GM23338 (cell line): ENCODE results near the gene APCDD1L. TPM values are rescaled to one million over a fixed set of nuclear protein-coding genes. Genes with fewer than 3 reads are reported as not detected.
A peak's percentile ranks its signal among the peaks of the same experiment; 100 is the strongest.

ENCODE experiments used
- ATAC-seq: fragments of 200-7000 bp; cut with Tn5 transposase; 3 replicates; pipeline ENCODE4 v1.9.1; 2020
- DNase-seq: peaks from one replicate; pipeline ENCODE4 v3.0.0-alpha.2; 2015; ENCODE audit warnings: low spot score
- H2AFZ ChIP-seq: fragments of 200-600 bp; sonication (generic); 2 replicates; pipeline ENCODE4 v1.8.0; 2016; ENCODE audit warnings: antibody characterized with exemption, mild to moderate bottlenecking, moderate library complexity
- H3F3A ChIP-seq: fragments of 200-600 bp; sonication (generic); replicated peaks from 2 replicates; pipeline ENCODE4 v1.8.0; 2017; ENCODE audit warnings: antibody characterized with exemption, mixed run types, low read depth
- H3K27ac ChIP-seq: fragments of 200-600 bp; sonication (generic); 2 replicates; pipeline ENCODE4 v1.6.1; 2016; ENCODE audit warnings: low read depth
- H3K27me3 ChIP-seq: fragments of 200-600 bp; sonication (generic); 2 replicates; pipeline ENCODE4 v1.8.0; 2016; ENCODE audit warnings: mild to moderate bottlenecking, mixed run types, moderate library complexity; ENCODE audit not compliant: insufficient read depth
- H3K36me3 ChIP-seq: fragments of 200-600 bp; sonication (generic); 2 replicates; pipeline ENCODE4 v1.8.0; 2016; ENCODE audit warnings: mild to moderate bottlenecking; ENCODE audit not compliant: insufficient read depth
- H3K4me1 ChIP-seq: fragments of 200-600 bp; sonication (generic); 2 replicates; pipeline ENCODE4 v1.8.0; 2016; ENCODE audit warnings: mild to moderate bottlenecking, moderate library complexity; ENCODE audit not compliant: insufficient read depth
- H3K4me2 ChIP-seq: fragments of 200-600 bp; sonication (generic); 2 replicates; pipeline ENCODE4 v1.7.1; 2017; ENCODE audit warnings: mixed run types
- H3K4me3 ChIP-seq: fragments of 200-600 bp; sonication (generic); 2 replicates; pipeline ENCODE4 v1.6.1; 2016; ENCODE audit warnings: mixed run types
- H3K79me2 ChIP-seq: fragments of 200-600 bp; sonication (generic); replicated peaks from 2 replicates; pipeline ENCODE4 v1.8.0; 2017; ENCODE audit warnings: mild to moderate bottlenecking; ENCODE audit not compliant: insufficient read depth
- H3K9me2 ChIP-seq: fragments of 200-600 bp; sonication (generic); 2 replicates; pipeline ENCODE4 v1.8.0; 2017; ENCODE audit not compliant: insufficient read depth
- H4K20me1 ChIP-seq: fragments of 200-600 bp; sonication (generic); replicated peaks from 2 replicates; pipeline ENCODE4 v1.8.0; 2017; ENCODE audit warnings: mild to moderate bottlenecking; ENCODE audit not compliant: insufficient read depth
- H3K27ac Mint-ChIP-seq: 2 replicates; pipeline ENCODE4 v1.8.0; 2020; ENCODE audit warnings: inconsistent platforms, mild to moderate bottlenecking, moderate library complexity, mixed read lengths
- H3K27me3 Mint-ChIP-seq: 3 replicates; pipeline ENCODE4 v1.8.0; 2022; ENCODE audit warnings: low read depth, mild to moderate bottlenecking, moderate library complexity, mixed read lengths, inconsistent platforms; ENCODE audit not compliant: insufficient read depth, poor library complexity
- H3K36me3 Mint-ChIP-seq: 3 replicates; pipeline ENCODE4 v1.8.0; 2021; ENCODE audit warnings: low read depth, mild to moderate bottlenecking, inconsistent platforms, moderate library complexity, mixed read lengths
- H3K4me1 Mint-ChIP-seq: 3 replicates; pipeline ENCODE4 v1.8.0; 2020; ENCODE audit warnings: mild to moderate bottlenecking, inconsistent platforms, mixed read lengths
- H3K4me3 Mint-ChIP-seq: 3 replicates; pipeline ENCODE4 v1.8.0; 2021; ENCODE audit warnings: moderate library complexity, mild to moderate bottlenecking, inconsistent platforms, mixed read lengths
- H3K9me3 Mint-ChIP-seq: 3 replicates; pipeline ENCODE4 v1.8.0; 2020; ENCODE audit warnings: moderate library complexity, mild to moderate bottlenecking, inconsistent platforms, mixed read lengths
- JUNB ChIP-seq: IDR thresholded peaks from one replicate; pipeline ENCODE4 v1.6.1; 2016; ENCODE audit warnings: antibody characterized with exemption; ENCODE audit not compliant: unreplicated experiment
- polyA plus RNA-seq: library from polyadenylated mRNA; unstranded; fragments of >200 nt; fragmentation: Nextera tagmentation; extraction: Ambion mirVana; gene quantifications from 2 replicates; pipeline ENCODE4 v1.2.1, GENCODE V29; 2016
- total RNA-seq: library from RNA; depleted of rRNA; stranded (reverse); fragments of >200 nt; shearing (Covaris generic); gene quantifications from 2 replicates; pipeline ENCODE4 v1.2.3, GENCODE V29; 2014
- TF ChIP-seq, protein P1 (sequence below): fragments of 250-450 bp; sonication (Bioruptor Pico); IDR thresholded peaks from 2 replicates; pipeline ENCODE4 v1.5.0; 2020; ENCODE audit warnings: mild to moderate bottlenecking, moderate library complexity
- TF ChIP-seq, protein P2 (sequence below): IDR thresholded peaks from 2 replicates; pipeline ENCODE4 v1.6.1; 2016; ENCODE audit warnings: antibody characterized with exemption

Gene APCDD1L
- total and polyA plus RNA-seq, 2 experiments from 2014 or later: 1.8 to 4.6 TPM

DNA sequence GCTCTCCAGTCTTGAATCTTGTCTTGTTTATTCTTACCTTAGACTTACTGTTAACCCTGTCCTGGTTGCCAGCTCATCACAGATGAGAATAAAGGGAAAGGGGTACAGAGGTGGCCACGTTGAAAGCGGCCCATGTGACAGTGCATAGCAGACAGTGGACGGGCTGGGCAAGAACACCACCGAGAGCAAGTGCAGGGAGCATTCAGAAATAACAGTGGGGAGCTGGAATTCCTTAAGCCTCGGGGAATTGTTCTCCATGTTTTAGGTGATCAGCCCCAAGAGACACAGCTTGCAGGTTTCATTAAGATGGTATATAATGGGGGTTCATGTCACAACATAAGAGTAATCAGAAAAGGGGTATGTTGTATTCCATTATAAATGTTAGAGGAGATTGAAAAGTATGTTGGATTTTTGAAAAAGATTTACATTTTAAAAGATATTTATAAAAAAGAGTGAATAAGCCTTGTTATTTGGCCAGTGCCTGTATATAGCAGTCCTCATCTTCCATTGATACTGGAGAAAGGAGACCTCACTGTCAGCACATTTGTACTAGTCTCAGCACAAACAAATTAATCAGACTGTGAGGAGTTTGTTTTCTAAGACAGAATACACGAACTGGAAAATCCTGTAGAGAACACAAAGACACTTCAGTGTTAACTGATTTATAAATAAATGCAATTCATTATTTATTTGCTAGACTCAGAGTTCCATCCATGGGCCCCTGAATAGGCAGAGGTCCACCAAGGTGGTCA, 90.8 kb downstream of the APCDD1L start (continued):
- TF ChIP-seq, protein P1, sequence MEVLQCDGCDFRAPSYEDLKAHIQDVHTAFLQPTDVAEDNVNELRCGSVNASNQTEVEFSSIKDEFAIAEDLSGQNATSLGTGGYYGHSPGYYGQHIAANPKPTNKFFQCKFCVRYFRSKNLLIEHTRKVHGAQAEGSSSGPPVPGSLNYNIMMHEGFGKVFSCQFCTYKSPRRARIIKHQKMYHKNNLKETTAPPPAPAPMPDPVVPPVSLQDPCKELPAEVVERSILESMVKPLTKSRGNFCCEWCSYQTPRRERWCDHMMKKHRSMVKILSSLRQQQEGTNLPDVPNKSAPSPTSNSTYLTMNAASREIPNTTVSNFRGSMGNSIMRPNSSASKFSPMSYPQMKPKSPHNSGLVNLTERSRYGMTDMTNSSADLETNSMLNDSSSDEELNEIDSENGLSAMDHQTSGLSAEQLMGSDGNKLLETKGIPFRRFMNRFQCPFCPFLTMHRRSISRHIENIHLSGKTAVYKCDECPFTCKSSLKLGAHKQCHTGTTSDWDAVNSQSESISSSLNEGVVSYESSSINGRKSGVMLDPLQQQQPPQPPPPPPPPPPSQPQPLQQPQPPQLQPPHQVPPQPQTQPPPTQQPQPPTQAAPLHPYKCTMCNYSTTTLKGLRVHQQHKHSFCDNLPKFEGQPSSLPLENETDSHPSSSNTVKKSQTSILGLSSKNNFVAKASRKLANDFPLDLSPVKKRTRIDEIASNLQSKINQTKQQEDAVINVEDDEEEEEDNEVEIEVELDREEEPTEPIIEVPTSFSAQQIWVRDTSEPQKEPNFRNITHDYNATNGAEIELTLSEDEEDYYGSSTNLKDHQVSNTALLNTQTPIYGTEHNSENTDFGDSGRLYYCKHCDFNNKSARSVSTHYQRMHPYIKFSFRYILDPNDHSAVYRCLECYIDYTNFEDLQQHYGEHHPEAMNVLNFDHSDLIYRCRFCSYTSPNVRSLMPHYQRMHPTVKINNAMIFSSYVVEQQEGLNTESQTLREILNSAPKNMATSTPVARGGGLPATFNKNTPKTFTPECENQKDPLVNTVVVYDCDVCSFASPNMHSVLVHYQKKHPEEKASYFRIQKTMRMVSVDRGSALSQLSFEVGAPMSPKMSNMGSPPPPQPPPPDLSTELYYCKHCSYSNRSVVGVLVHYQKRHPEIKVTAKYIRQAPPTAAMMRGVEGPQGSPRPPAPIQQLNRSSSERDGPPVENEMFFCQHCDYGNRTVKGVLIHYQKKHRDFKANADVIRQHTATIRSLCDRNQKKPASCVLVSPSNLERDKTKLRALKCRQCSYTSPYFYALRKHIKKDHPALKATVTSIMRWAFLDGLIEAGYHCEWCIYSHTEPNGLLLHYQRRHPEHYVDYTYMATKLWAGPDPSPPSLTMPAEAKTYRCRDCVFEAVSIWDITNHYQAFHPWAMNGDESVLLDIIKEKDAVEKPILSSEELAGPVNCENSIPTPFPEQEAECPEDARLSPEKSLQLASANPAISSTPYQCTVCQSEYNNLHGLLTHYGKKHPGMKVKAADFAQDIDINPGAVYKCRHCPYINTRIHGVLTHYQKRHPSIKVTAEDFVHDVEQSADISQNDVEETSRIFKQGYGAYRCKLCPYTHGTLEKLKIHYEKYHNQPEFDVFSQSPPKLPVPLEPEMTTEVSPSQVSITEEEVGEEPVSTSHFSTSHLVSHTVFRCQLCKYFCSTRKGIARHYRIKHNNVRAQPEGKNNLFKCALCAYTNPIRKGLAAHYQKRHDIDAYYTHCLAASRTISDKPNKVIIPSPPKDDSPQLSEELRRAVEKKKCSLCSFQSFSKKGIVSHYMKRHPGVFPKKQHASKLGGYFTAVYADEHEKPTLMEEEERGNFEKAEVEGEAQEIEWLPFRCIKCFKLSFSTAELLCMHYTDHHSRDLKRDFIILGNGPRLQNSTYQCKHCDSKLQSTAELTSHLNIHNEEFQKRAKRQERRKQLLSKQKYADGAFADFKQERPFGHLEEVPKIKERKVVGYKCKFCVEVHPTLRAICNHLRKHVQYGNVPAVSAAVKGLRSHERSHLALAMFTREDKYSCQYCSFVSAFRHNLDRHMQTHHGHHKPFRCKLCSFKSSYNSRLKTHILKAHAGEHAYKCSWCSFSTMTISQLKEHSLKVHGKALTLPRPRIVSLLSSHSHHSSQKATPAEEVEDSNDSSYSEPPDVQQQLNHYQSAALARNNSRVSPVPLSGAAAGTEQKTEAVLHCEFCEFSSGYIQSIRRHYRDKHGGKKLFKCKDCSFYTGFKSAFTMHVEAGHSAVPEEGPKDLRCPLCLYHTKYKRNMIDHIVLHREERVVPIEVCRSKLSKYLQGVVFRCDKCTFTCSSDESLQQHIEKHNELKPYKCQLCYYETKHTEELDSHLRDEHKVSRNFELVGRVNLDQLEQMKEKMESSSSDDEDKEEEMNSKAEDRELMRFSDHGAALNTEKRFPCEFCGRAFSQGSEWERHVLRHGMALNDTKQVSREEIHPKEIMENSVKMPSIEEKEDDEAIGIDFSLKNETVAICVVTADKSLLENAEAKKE (CRISPR knock-in tag): no peak
- TF ChIP-seq JUNB: no peak
- TF ChIP-seq, protein P2, sequence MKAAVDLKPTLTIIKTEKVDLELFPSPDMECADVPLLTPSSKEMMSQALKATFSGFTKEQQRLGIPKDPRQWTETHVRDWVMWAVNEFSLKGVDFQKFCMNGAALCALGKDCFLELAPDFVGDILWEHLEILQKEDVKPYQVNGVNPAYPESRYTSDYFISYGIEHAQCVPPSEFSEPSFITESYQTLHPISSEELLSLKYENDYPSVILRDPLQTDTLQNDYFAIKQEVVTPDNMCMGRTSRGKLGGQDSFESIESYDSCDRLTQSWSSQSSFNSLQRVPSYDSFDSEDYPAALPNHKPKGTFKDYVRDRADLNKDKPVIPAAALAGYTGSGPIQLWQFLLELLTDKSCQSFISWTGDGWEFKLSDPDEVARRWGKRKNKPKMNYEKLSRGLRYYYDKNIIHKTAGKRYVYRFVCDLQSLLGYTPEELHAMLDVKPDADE: no peak

GRCh38 chr20:58421497-58421850, 93.7 kb downstream of the APCDD1L start:
- peaks cover 10% of the 10 kb centered on the region for H3F3A ChIP-seq
- no peak for TF ChIP-seq JUNB
- Mint-ChIP-seq H3K9me3 (peaks cover 6% of the 10 kb centered on the region; the same call in 2 of the 3 replicates), H3K4me1 (peaks cover 53% of the 10 kb centered on the region), H3K36me3 (peaks cover 31% of the 10 kb centered on the region), H3K27me3 (peaks cover 3% of the 10 kb centered on the region), H3K4me3 (no peak overlapping the region), H3K27ac (0 out of 2 replicates have a peak overlapping the region, but pooled peaks have one; percentile 9)
- DNase-seq (no peak), ATAC-seq (no peak)
- H3K4me1 ChIP-seq: peaks cover 52% of the 10 kb centered on the region
- H3K36me3 ChIP-seq: peaks cover 3% of the 10 kb centered on the region; the same call in 1 of the 2 replicates
- H3K4me3 ChIP-seq: no peak overlapping the region
- no peak overlapping the region for H3K4me2 ChIP-seq
- no peak overlapping the region for H3K27ac ChIP-seq
- H3K9me2 ChIP-seq: no peaks in the 10 kb centered on the region
- peaks cover 68% of the 10 kb centered on the region for H3K79me2 ChIP-seq
- H2AFZ ChIP-seq: no peak overlapping the region
- H3K27me3 ChIP-seq: no peaks in the 10 kb centered on the region
- H4K20me1 ChIP-seq: no peaks in the 10 kb centered on the region
